Upper lobe of left lung (tissue), 4 donors: ENCODE results near the gene MYCT1.

ENCODE experiments used
- EP300 ChIP-seq, 4 donors: sonication (generic); formaldehyde crosslinking; IDR thresholded peaks; one replicate each; pipeline ENCODE4 v1.5.1; 2017; ENCODE audit warnings: antibody characterized with exemption in 4 of 4, control low read depth in 2 of 4
- POLR2AphosphoS5 ChIP-seq, 2 donors: sonication (generic); formaldehyde crosslinking; IDR thresholded peaks; one replicate each; pipeline ENCODE4 v1.5.1; 2017; ENCODE audit warnings: antibody characterized with exemption in 2 of 2
- TF ChIP-seq, protein P1 (sequence below), 6 experiments: fragments of 450-650 bp in 4 of 6; fragments of 200-600 bp in 2 of 6; sonication (generic) in 2 of 6; IDR thresholded peaks; one replicate each; pipeline ENCODE4 v1.5.1; 2016 to 2019; ENCODE audit warnings: antibody characterized with exemption in 6 of 6

DNA sequence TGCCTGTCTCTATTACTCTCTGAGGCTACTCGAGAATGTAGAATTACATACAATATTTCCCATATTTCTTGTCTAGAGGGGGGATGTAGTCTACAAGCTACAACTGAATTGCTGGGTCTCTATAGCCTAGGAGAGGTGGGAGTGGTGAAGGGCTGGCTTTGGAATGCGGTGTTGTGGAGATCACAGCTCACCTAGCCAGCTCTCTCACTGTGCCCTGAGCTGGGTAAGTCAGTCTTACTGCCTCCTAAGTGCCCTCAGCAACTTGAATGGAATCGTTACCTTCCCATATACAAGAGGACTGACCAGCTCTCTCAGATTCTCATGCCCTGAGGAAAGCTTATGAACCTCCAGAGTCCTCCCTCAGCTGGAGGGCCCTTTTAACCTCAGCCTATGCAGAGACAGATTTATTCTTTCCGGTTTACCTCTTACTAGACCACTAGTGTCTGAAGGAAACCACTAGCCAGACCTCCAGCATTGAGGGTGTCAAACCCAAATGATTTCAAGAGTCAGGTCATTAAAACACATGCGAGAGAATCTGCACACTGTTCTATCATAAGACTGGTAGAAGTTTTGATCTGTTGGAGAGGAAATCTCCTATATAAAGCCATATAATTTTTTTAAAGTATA, 73.5 kb downstream of the MYCT1 start:
- TF ChIP-seq POLR2AphosphoS5 (IDR thresholded peaks at IDR 0.05), result no peak
- TF ChIP-seq, protein P1, sequence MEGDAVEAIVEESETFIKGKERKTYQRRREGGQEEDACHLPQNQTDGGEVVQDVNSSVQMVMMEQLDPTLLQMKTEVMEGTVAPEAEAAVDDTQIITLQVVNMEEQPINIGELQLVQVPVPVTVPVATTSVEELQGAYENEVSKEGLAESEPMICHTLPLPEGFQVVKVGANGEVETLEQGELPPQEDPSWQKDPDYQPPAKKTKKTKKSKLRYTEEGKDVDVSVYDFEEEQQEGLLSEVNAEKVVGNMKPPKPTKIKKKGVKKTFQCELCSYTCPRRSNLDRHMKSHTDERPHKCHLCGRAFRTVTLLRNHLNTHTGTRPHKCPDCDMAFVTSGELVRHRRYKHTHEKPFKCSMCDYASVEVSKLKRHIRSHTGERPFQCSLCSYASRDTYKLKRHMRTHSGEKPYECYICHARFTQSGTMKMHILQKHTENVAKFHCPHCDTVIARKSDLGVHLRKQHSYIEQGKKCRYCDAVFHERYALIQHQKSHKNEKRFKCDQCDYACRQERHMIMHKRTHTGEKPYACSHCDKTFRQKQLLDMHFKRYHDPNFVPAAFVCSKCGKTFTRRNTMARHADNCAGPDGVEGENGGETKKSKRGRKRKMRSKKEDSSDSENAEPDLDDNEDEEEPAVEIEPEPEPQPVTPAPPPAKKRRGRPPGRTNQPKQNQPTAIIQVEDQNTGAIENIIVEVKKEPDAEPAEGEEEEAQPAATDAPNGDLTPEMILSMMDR (IDR thresholded peaks at IDR 0.05), result no peak
- no peak for TF ChIP-seq EP300 (IDR thresholded peaks at IDR 0.05)
